HG03460 (cell line): ENCODE data around the gene HELZ.

Source experiments
- ATAC-seq: cut with Tn5 transposase; IDR thresholded peaks from one replicate; pipeline ENCODE4 v1.9.1; 2021; ENCODE audit not compliant: unreplicated experiment

Gene HELZ

GRCh38 chr17:67092291-67092690 is 152.7 kb downstream of the HELZ start:
- ATAC-seq: no peak

- no peak for ATAC-seq
Measured at GRCh38 chr17:67090341-67090740, 154.7 kb downstream of the HELZ start.

DNA sequence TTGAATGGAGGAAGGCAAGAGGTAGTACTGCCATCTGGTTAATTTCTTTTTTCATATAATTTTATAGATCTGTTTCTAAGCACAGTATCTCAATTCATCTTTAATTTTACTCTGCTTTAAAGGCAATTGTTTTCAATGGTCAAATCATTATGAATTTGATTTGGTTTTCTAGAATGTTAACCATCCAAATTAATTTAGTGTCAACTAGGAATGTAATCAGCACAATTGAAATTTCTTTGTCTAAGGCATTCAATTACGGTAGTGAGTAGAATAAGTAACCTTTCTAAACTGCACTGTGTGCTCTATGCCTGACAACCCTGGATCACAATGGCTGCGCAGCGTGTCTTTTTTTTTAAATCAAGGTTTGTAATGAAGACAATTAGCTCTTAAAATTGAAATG is 156.4 kb downstream of the HELZ start:
- ATAC-seq: no peak

- ATAC-seq: no peak
Measured at GRCh38 chr17:67085406-67085805, 159.6 kb downstream of the HELZ start.

DNA sequence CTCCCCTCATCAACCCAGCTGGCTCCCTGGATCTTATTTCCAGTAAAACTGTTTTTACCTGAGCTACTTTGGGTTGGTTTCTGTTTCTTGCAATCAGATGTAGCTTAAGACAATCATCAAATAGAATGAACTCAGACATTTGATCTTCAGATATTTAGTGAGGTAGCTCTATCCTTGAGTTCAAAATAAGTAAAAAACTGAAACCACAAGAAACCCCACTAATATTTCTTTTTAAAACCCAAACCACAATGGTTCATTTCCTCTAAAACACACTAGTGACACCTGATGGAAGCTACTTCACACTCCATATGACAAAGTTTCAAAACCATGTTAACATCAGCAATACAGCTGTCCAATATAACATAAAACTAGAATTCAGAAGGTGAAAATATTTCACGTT is 162.9 kb downstream of the HELZ start:
- peak; percentile 83 for ATAC-seq

DNA sequence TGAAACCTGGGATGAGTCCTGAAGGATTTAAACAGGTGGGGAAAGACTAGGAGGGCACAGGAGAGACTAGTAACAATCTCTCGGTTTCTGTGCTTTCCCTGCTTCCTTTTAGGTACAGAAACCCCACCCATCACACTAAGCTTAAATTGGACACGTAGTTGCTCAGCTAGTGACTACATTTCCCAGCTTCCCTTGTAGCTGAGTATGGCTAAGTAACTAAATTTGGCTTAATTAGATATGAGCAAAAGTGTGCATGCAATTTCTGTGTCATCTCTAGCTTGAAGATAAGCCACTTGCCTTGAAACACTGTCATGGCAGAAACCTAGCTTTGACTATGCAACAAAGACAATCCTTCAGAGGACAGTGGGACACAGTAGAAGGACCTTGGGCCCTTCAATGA is 164.2 kb downstream of the HELZ start:
- ATAC-seq: no peak

- ATAC-seq: no peak
Measured at GRCh38 chr17:67079491-67079890, 165.5 kb downstream of the HELZ start.

DNA sequence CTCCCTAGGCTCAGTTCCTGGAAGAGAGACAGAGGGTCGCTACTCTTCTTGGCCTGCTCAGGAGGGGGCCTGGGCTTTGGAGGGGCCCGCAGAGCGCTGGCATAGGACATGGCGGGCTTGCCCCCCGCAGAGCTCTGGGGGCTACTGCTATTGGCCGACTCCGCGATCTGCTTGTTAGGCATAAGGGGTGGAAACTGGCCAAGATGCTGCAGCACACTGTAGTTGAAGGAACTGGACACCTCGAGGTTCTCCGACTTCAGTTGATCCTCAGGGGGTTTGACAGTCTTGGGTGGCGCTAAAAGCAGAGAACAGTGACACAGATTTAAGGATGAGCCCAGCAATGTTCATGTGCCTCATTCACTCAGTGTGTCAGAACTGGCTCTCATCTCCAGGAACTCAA is 166.7 kb downstream of the HELZ start:
- no peak for ATAC-seq

- no peak for ATAC-seq
Measured at GRCh38 chr17:67076290-67076689, 168.7 kb downstream of the HELZ start.

DNA sequence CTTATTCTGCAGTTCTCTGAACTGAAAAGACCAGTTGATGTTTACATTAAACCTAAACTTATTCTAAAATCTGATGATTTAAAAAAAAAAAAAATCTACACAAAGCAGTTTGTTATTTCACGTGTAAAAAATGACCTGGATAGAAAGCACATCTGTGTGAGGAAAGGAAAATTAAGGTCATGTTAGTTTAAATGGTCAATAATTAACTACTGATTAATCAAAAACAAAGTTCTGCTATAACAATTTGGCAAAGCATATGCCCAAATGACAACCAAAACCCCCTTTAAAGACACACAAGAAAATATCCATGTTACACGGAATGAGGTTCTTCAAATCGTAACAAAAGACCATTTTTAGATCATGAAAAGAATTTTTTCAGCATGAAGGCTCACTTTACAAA is 170.2 kb downstream of the HELZ start:
- no peak for ATAC-seq

DNA sequence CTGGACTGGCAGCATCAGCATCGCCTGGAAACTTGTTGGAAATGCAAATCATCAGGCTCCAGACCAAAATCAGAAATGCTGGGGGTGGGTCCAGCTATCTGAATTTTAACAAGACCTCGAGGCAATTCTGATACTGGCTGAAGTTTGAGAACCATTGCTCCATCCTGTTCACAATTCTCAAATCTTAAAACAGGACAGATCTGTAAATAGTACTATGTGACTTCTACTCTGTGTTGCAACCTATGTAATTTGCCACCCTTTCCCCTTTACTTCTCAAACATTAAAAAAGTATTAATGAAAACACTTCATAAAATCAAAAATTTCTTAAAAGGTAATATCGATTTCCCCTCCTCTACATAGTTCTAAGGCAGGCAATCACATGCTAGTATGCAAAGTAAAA is 172.1 kb downstream of the HELZ start:
- ATAC-seq: no peak

DNA sequence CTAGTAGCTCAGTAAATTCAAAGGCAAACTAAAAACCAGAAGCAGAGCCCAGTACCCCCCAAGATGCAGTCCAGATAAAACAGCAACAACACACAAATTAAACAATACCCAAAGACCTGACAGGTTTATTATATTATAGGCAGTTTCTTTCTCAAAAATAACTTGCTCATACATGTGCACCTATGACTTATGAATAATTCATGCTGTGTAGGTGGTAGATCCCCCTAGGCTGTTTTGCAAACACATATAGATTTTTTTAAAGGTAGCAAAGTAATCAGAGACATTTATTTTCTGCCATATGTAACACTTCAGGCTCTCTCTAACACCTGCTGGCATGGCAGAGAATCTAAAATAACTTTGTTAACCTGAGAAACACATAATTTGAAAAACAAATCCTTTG is 173.4 kb downstream of the HELZ start:
- no peak for ATAC-seq

GRCh38 chr17:67069603-67070136 is 175.3 kb downstream of the HELZ start:
- no peak for ATAC-seq

DNA sequence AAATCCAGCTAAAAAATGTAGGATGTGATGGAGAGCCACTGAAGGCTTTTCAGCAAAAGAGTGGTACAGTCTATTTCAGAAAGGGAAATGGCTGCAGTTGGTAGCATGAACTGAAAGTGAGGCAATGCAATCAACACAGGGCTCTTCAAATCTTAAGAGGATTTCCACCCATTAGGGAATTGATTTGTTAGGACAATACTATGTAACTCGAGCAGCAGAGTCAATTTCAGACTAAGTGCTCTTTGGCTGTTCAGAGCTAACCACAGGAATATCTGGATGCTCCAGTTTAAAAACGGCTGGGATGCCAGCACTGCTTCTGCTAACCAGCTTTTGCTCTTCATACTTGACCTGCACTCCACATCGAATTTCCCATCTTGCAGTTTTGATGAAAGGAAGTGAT is 176.0 kb downstream of the HELZ start:
- ATAC-seq: no peak

DNA sequence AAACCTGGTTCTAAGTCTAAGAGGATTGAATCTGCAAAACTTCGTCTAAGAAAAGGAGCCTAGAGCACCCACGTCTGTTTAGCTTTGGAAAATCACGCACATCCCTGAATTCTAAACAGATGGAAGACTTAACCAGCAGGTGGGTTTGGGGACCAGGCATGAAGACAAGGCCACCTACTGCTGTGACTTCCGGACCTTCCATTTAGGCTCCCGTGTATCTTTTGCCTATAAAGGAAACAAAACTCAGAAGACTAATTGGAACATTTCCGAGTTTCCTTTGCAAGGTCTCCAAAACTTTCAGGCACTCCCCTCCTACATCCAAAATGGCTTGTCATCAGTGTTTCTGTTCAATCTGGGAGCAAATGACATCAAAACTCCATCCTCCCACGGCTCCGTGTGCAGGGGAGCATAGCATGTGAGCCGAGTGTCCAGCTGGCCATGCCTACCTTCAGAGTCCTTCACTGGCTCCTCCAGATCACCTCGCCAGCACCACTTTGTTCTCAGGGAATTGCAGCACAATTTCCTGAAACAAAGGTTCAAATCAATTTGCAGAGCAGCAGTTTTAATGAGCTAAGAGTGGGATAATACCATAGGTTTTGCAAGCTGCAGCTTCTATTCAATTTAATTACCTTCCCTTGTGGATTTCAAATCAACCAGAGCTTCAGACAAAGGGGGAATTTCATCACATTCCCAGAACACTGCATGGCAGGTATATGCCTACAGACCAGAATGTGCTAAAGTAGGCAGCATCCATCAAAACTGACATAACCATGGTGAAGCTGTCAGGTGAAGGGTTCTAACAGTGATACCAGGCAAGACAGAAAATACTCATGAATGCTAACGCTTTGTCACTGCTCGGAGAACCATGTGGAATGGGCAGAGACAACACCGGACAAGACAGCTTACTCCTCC is 177.2 kb downstream of the HELZ start:
- ATAC-seq: no peak

- no peak for ATAC-seq
Measured at GRCh38 chr17:67066717-67067116, 178.3 kb downstream of the HELZ start.

DNA sequence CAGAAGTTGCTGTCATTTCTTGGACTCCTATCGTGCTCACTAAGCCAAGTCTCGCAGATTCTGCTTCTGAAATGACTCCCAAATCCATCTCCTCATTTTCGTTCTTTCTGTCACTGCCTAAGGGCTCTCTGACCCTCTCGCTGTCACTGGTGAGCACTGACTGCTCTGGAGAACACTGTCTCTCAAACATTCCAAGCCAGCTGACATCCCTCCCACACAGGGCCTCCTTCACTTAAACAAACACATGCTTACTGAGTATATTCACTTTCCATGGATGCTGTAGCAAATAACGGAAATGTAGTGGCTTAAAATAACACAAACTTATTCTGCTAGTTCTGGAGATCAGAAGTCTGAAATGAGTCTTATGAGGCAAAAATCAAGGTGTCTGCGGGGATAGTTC is 181.9 kb downstream of the HELZ start:
- ATAC-seq: no peak

GRCh38 chr17:67059372-67059771 is 185.6 kb downstream of the HELZ start:
- no peak for ATAC-seq

GRCh38 chr17:67058036-67058435 is 187.0 kb downstream of the HELZ start:
- no peak for ATAC-seq

DNA sequence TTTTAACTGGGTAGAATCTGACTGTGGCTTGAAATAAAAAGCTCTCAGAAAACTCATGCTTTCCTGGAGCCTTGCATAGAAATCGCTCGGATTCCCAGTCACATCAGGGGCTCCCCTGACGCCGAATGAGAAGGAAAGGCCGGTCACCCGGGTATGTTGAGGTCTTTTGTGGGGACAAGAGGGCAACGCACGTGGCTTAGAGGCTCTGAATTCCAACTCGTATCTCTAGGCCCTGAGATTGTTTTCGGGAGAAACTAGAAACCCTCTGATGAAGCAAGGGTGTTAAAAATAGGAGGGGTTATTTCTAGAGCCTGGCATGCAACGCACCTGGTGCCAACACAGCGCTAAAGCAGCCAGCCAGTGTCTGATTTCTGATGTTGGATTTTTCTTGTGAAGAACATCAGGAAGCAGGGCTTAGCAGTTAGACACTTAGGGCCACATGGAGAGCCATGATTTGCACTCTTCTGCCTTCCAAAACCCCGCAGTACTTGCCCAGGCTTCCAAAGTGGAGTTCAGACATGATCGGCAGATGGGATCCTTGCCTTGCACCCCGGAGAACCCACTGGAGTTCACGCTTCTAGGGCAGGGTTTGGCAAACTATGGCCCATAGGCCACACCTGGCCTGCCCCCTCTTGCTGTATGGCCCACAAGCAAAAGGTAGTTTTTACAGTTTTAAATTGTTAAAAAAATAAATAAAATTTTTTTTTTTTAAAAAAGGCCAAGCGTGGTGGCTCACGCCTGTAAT is 188.1 kb downstream of the HELZ start:
- no peak for ATAC-seq

GRCh38 chr17:67055811-67056745 is 188.9 kb downstream of the HELZ start:
- ATAC-seq: no peak
